Skeletal muscle tissue (tissue), 4 donors: ENCODE data around the gene PTPRN2. TPM values are rescaled to one million over a fixed set of nuclear protein-coding genes. Genes with fewer than 3 reads are reported as not detected.
"Not testable (repeated sequence)": the region's sequence is repeated elsewhere in the genome, so short reads cannot be mapped to it uniquely, and the experiment has no call there.

ENCODE experiments used
- H3K27ac ChIP-seq: one replicate; pipeline ENCODE4 v1.7.0; 2013; ENCODE audit warnings: mild to moderate bottlenecking, low read depth, low read length, inconsistent platforms
- H3K27me3 ChIP-seq, 3 donors: one replicate each; pipeline ENCODE4 v1.7.0; 2013; ENCODE audit warnings: low read length in 3 of 3; ENCODE audit not compliant: control insufficient read depth in 3 of 3, insufficient read depth in 3 of 3
- H3K36me3 ChIP-seq, 3 donors: one replicate each; pipeline ENCODE4 v1.7.0; 2013; ENCODE audit warnings: low read length in 3 of 3; ENCODE audit not compliant: control insufficient read depth in 3 of 3, insufficient read depth in 3 of 3
- H3K4me1 ChIP-seq, 3 donors: one replicate each; pipeline ENCODE4 v1.7.0; 2013; ENCODE audit warnings: low read length in 3 of 3, mild to moderate bottlenecking in 3 of 3; ENCODE audit not compliant: control insufficient read depth in 3 of 3, insufficient read depth in 3 of 3
- H3K4me3 ChIP-seq, 3 donors: one replicate each; pipeline ENCODE4 v1.7.0; 2013; ENCODE audit warnings: low read length in 3 of 3
- H3K9ac ChIP-seq, 3 donors: one replicate each; pipeline ENCODE4 v1.7.0; 2013; ENCODE audit warnings: low read length in 3 of 3, mild to moderate bottlenecking in 3 of 3, moderate library complexity in 2 of 3, low read depth in 1 of 3
- H3K9me3 ChIP-seq, 3 donors: one replicate each; pipeline ENCODE4 v1.7.0; 2013; ENCODE audit warnings: low read length in 3 of 3; ENCODE audit not compliant: control insufficient read depth in 3 of 3
- total RNA-seq: library from RNA; depleted of rRNA; stranded (reverse); fragments of >200 nt; gene quantifications from one replicate; pipeline ENCODE4 v1.2.3, GENCODE V29; 2014
- donor health status: Osteomylitis.

PTPRN2 gene
- total RNA-seq, 1 donor from 2014 or later = 1.6 TPM

DNA sequence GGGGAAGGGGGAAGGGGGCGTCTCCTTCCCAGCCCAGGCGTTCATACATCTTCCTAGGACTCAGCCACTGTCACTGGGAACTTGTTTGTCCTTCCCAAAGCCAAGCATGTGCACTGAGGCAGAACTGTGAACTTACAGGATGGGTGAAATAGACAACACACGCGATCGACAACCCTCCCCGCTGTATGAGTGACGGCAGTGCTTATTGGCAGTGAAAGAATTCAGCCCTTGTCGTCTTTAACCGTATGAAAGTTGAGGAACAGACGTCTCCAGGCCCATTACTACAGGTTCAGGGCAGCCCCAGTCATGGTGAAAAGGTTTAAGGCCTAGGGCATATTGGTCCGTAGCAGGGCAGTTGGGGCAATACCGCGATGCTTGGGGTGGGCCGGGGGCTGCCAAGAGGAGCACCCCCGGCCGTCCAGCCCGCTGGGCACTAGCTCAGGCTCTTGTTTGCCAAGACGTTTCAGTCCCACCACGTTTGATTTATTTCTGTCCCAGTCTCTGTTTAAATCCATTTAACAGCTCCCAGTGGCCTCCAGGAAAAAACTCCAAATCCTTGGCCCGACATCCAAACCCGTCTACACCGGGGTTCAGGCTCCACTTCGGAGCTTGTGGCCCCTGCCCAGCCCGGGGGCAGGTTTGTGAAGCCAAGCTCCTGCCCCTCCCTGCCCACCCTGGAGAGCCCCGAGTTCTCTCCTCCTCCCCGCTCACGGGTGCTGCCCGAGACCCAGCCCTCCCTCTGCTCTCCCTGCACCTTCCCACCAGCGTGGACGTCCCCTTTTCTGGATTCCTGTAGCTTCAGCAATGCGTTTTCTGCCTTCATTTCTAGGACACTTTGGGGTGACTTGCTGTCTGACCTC is 1091.0 kb downstream of the PTPRN2 start:
- H3K9ac ChIP-seq = no peak overlapping the region
- H3K4me1 ChIP-seq = no peaks in the 10 kb centered on the region
- H3K27me3 ChIP-seq = peaks cover 0 to 12% (median 0%) of the 10 kb centered on the region in 3 donors
- peaks cover 0 to 3% (median 0%) of the 10 kb centered on the region in 3 donors for H3K9me3 ChIP-seq
- H3K27ac ChIP-seq = no peak overlapping the region
- H3K36me3 ChIP-seq = no peaks in the 10 kb centered on the region
- H3K4me3 ChIP-seq = no peak overlapping the region

DNA sequence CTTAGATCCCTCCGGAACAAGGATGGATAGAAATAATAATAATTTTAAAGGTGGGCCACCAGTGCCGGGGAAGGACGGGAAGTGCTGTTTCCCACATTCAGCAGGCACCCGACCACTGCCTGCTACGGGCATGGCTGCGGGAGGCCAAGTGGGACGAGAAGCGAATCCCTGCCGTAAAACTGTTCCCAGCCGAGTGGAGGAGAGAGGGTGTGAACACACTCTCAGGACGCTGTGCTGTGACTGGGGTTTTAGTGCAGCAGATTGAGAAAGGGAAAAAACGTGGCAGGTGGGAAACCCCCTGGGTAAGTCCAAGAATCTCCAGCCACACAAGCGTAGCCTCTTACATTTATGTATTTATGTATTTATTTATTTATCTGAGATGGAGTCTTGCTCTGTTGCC is 1092.0 kb downstream of the PTPRN2 start:
- H3K4me3 ChIP-seq = no peak overlapping the region
- no peaks in the 10 kb centered on the region for H3K36me3 ChIP-seq
- no peak overlapping the region for H3K27ac ChIP-seq
- H3K4me1 ChIP-seq = no peaks in the 10 kb centered on the region
- H3K27me3 ChIP-seq = peaks cover 0 to 12% (median 0%) of the 10 kb centered on the region in 3 donors
- peaks cover 0 to 3% (median 2%) of the 10 kb centered on the region in 3 donors for H3K9me3 ChIP-seq
- H3K9ac ChIP-seq = no peak overlapping the region

DNA sequence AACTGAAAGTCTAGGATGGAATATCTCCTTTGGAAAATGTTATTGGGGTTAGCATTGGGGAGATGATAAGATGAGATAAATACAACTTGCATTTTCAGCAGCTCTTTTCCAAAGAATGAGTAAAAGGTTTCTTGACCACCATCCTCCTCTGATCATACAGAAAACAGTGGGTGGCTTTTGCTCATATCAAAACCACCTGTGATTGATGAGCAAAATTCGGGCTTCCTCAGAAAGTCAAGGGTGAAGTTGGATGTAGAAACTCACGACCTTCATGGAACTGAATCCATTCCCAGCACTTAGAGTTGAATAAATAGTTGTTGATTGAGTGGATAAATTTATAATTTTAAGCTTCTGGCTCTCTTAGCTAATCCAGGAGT is 1092.5 kb downstream of the PTPRN2 start:
- peaks cover 0 to 12% (median 0%) of the 10 kb centered on the region in 3 donors for H3K27me3 ChIP-seq
- no peak overlapping the region for H3K9ac ChIP-seq

DNA sequence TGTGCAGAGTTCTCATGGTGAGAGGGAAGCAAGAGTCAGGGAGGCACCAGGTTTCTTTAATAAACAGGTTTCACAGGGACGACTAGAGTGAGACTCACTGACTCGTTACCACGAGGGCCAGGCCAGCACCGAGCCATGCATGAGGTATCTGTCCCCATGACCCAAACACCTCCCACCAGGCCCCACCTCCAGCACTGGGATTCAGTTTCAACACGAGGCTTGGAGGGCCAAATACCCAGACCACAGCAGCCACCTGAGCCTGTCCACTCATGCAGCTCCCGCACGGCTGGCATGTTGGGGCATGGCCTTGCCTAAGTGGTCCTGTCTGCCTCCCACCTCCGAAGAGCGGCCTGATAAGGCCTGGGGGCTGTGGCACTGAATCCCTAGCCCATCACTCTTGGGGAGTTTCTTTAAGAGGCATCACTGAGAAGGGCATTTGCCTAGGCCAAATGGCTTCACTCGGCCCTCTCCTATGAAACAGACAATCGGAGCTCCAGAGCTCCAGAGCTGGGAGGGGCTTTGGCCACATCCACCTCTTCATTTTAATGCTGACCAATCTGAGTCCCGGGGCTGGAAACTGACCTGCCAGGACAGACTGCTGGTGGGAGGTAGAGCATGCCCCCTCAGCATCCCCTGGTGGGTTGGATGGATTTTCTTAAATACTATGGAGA is 1093.0 kb downstream of the PTPRN2 start:
- H3K9me3 ChIP-seq = peaks cover 0 to 3% (median 2%) of the 10 kb centered on the region in 3 donors
- H3K4me3 ChIP-seq = no peak overlapping the region
- no peak overlapping the region for H3K9ac ChIP-seq
- H3K4me1 ChIP-seq = no peaks in the 10 kb centered on the region
- no peaks in the 10 kb centered on the region for H3K36me3 ChIP-seq
- H3K27me3 ChIP-seq = peaks cover 0 to 9% (median 0%) of the 10 kb centered on the region in 3 donors
- no peak overlapping the region for H3K27ac ChIP-seq

More for the DNA sequence above, 1092.5 kb downstream of the PTPRN2 start:
- no peak overlapping the region for H3K4me3 ChIP-seq
- peaks cover 0 to 3% (median 2%) of the 10 kb centered on the region in 3 donors for H3K9me3 ChIP-seq
- H3K4me1 ChIP-seq = no peaks in the 10 kb centered on the region
- no peak overlapping the region for H3K27ac ChIP-seq
- no peaks in the 10 kb centered on the region for H3K36me3 ChIP-seq

DNA sequence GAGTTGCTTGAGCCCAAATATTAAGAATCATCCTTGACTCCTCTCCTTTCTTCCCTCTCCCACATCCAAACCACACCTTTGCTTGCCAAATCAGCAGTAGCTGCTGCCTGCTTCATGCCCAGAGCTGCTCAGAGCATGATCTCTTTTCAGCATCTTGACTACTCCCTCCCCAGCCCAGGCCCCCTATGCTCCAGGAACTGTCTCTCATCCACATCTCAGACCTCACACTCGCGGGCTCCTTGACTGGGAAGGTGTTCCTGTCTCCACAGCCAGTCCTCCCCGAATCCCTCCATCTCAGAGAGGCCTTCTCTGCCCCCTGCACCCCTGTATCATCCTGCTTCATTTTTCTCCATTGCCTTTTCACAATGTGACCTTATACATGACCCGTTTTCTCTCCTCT is 1093.8 kb downstream of the PTPRN2 start:
- Histone ChIP-seq H3K4me1 (no peaks in the 10 kb centered on the region), H3K27me3 (peaks cover 0 to 4% (median 0%) of the 10 kb centered on the region in 3 donors), H3K36me3 (no peaks in the 10 kb centered on the region), H3K27ac (no peak overlapping the region), H3K9me3 (peaks cover 0 to 3% (median 2%) of the 10 kb centered on the region in 3 donors), H3K4me3 (no peak overlapping the region), H3K9ac (no peak overlapping the region)

DNA sequence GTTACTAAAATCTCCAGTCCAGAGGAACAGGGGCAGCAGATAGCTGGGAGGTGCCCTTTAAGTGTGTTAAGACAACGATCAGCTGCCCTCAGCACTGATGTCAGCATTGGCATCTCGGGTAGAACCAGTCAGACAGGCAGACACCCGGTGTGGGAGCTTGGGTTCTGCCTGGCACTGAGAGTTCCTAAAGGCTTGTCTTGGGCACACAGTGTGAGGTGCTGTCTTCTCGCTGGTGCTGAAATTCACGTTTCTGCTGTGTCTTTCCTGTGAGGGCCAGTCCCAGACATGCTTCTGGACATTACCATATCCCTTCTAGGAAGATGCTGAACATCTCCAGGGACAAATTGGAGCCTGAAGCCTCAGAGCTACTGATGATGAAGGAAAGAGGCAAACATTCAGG is 1094.6 kb downstream of the PTPRN2 start:
- no peaks in the 10 kb centered on the region for H3K4me1 ChIP-seq
- peaks cover 0 to 4% (median 0%) of the 10 kb centered on the region in 3 donors for H3K27me3 ChIP-seq
- no peaks in the 10 kb centered on the region for H3K36me3 ChIP-seq
- H3K4me3 ChIP-seq = no peak overlapping the region
- peaks cover 0 to 3% (median 2%) of the 10 kb centered on the region in 3 donors for H3K9me3 ChIP-seq
- H3K27ac ChIP-seq = no peak overlapping the region
- no peak overlapping the region for H3K9ac ChIP-seq

DNA sequence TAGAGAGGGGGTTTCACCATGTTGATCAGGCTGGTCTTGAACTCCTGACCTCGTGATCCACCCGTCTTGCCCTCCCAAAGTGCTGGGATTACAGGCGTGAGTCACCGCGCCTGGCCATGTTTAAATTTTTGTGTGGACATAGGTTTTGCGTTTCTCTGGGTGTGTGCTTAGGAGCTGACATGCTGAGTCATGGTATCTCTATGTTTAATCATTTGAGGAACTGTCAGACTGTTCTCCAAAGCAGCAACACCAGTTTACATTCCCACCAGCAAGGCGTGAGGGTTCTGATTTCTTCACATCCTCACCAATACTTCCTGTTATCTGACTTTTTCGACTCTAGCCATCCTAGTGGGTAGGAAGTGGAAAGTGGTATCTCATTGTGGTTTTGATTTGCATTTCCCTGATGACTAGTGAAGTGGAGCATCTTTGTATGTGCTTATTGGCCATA is 1097.1 kb downstream of the PTPRN2 start:
- H3K4me1 ChIP-seq = no peaks in the 10 kb centered on the region
- H3K9ac ChIP-seq = no peak overlapping the region
- no peak overlapping the region for H3K4me3 ChIP-seq
- peaks cover 0 to 3% (median 2%) of the 10 kb centered on the region in 3 donors for H3K9me3 ChIP-seq
- no peaks in the 10 kb centered on the region for H3K36me3 ChIP-seq
- no peak overlapping the region for H3K27ac ChIP-seq
- H3K27me3 ChIP-seq = peaks cover 0 to 13% (median 11%) of the 10 kb centered on the region in 3 donors

DNA sequence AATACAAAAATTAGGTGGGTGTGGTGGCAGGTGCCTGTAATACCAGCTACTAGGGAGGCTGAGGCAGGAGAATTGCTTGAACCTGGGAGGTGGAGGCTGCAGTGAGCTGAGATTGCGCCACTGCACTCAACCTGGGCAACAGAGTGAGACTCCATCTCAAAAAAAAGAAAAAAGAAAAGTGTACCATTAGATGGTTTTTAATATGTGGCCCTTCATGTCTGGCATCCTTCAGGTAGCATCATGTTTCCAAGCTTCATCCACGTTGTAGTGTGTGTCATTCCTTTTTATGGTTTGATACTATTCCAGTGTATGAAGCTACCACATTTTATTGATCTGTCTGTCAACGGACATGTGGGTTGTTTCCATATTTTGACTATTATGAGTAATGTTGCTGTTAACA is 1097.8 kb downstream of the PTPRN2 start:
- H3K9ac ChIP-seq, H3K27ac ChIP-seq, H3K36me3 ChIP-seq, H3K9me3 ChIP-seq, H3K4me3 ChIP-seq, H3K4me1 ChIP-seq: not testable (repeated sequence)
- H3K27me3 ChIP-seq = peaks cover 0 to 18% (median 16%) of the 10 kb centered on the region in 3 donors
